DMS153 (cell line): ENCODE measurements around the gene HIC1.

Source experiments
- DNase-seq: peaks from one replicate; lab custom pipeline; 2025; lab: John Stamatoyannopoulos, UW

HIC1 gene

DNA sequence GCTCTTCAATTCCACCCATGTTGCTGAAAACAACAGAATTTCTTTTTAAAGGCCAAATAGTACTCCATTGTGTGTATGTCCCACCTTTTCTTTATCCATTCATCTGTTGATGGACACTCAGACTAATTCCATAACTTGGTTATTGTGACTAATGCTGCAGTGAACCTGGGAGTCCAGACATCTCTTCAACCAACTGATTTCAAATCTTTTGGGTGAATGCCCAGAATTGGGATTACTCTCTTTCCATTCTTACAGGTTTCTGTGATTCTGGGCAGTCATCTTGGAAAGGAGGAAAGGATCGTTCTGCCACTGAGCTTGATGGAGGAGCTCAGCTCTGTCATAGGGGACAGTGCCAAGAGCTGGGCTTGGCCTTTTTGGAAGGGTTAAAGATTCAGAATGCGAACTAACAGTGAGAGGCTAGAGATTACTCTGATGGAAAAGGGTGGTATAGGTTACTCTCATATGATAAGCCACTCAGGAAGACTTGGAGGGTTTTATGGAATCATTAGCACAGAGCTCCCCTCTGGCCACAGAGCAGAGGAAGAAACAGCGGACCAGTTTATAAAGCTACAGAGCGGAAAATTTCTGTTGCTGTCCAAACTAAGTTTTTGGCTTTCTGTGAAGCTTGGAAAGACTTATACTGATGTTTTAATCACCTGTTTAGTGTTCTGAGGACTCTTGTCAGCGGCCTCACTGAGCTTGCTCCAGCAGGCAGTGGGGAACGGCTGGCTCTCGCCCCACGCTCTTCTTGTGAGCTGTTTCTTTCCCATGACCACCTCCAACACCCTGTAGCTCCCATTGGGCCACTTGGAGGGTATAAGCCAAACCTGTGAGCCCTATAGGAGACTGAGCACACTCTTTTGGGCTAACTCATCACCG is 48.3 kb downstream of the HIC1 start:
- DNase-seq = no peak

- no peak for DNase-seq
Measured at GRCh38 chr17:2105663-2106062, 50.8 kb downstream of the HIC1 start.

DNA sequence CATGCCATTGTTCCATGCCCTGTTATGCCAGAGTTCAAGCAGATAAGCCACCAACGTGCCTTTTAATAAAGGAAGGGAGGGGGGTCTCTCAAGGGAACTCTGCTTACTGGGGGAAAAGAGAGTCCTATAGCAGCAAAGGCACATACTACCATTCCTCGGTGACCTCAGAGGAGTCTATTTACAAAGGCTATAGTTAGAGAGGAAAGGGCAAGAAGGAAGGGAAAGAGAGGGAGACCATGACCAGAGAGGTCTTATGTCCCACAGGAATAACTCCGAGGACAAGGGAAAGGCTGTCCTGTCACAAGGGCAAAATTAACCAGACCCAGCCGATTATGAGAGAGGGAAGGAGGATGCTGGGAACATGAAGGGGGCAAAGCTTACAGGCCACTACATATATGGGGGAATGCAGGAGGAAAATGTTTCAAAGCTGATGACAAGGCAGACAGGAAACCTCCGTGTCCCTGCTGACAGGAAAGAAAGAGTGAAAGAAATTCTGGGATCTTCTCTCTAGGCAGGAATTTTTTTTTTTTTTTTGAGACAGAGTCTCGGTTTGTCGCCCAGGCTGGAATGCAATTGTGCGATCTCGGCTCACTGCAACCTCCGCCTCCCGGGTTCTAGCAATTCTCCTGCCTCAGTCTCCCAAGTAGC is 51.5 kb downstream of the HIC1 start:
- no peak for DNase-seq

- DNase-seq = no peak
Measured at GRCh38 chr17:2107050-2107449, 52.1 kb downstream of the HIC1 start.

DNA sequence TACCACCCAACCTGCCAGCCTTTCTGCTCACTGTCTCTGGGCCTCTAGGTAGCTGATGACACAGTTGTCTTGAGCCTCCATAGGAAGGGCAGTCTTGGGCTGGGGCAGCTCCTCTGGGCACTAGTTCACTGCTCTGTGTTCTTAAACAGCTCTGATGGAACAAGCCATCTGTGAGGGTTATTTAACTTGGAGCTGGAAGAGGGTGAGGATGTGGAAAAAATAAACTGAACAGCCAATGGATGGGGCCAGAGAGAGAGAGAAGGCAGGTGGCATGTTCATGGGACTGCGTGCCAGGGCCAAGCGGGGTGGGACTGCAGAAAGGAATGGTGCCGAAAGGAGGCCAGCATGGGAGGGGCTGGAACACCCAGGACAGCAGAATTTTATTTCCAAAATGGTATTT is 52.6 kb downstream of the HIC1 start:
- no peak for DNase-seq

- no peak for DNase-seq
Measured at GRCh38 chr17:2108170-2108569, 53.3 kb downstream of the HIC1 start.

DNA sequence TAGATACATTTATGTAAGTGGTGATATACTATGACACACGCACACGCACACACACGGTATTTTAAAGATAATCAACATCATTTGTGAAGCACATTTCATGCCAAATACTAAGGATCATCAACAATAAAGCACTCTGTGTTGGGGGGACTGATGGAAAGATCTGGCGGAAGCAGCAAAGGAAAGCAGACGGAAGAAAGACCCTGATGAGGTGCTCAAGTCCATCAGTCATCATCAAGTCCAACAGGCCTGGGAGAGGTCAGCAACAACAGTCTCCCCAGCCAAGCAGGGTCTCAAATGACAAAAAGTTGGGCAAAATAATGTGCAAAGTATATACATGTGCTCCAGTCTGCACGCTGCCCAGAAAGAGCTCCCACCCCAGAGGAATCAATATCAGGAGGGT is 55.5 kb downstream of the HIC1 start:
- no peak for DNase-seq

DNA sequence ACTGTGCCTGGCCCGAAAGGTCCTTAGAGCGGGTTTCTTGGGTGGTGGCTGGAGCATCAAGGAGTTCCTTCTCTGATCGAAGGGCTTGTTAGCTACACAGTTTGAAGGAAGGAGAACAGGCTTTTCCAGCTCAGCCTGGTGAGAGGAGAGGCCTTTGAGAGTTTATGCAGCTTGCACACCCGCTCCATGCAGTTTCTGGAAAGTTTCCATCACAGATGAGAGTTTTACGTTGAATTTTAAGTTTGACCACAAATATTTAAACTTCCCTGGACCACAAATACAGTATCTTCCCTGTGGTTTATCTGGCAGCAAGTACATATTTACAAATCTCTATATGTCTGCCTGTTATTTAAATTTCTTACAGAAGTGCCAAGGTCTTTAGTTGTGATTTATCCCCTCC is 56.8 kb downstream of the HIC1 start:
- no peak for DNase-seq
